CD4-positive, alpha-beta T cell treated with Interleukin-6 for 4 hours (primary cell): ENCODE measurements around the gene NDUFAF3.
A peak's percentile ranks its signal among the peaks of the same experiment; 100 is the strongest.

Source experiments
- DNase-seq: peaks from one replicate; pipeline ENCODE4 v3.0.0-alpha.2; 2020; ENCODE audit warnings: mixed read lengths

Gene NDUFAF3

GRCh38 chr3:49019941-49020329 lies 2.0 kb upstream of the NDUFAF3 start:
- DNase-seq = no peak

GRCh38 chr3:49020330-49021212 lies 1.4 kb upstream of the NDUFAF3 start:
- peak; percentile 32 for DNase-seq

GRCh38 chr3:49021213-49021812 lies 608 bp upstream of the NDUFAF3 start:
- peak; percentile 100 for DNase-seq

GRCh38 chr3:49022688-49023171 lies 809 bp downstream of the NDUFAF3 start:
- DNase-seq = peak; percentile 1

GRCh38 chr3:49023775-49024174 lies 1.9 kb downstream of the NDUFAF3 start:
- no peak for DNase-seq

- no peak for DNase-seq
These were observed 2.5 kb downstream of the NDUFAF3 start for GRCh38 chr3:49024449-49024848.

- no peak for DNase-seq
These were observed 3.3 kb downstream of the NDUFAF3 start for GRCh38 chr3:49025005-49025792.

- DNase-seq = no peak
These were observed 4.0 kb downstream of the NDUFAF3 start for GRCh38 chr3:49025793-49026520.

- DNase-seq = no peak
These were observed 4.6 kb downstream of the NDUFAF3 start for GRCh38 chr3:49026536-49026935.

- DNase-seq = no peak
These were observed 5.7 kb downstream of the NDUFAF3 start for GRCh38 chr3:49027634-49028033.

- DNase-seq = no peak
These were observed 6.4 kb downstream of the NDUFAF3 start for GRCh38 chr3:49028298-49028672.

- DNase-seq = peak; percentile 95
These were observed 7.0 kb downstream of the NDUFAF3 start, which contains the start of gene IMPDH2 for GRCh38 chr3:49028673-49029562. Gene IMPDH2 (minus strand): TSS chr3:49029398. CDS start chr3:49029350, 48 bp downstream.

- no peak for DNase-seq
These were observed 7.6 kb downstream of the NDUFAF3 start for GRCh38 chr3:49029563-49029884.

- DNase-seq = no peak
These were observed 8.4 kb downstream of the NDUFAF3 start for GRCh38 chr3:49030321-49030720.

- DNase-seq = no peak
These were observed 10.9 kb downstream of the NDUFAF3 start for GRCh38 chr3:49032646-49033304.

- no peak for DNase-seq
These were observed 12.7 kb downstream of the NDUFAF3 start for GRCh38 chr3:49034650-49035049.

- no peak for DNase-seq
These were observed 13.4 kb downstream of the NDUFAF3 start for GRCh38 chr3:49035281-49035680.

GRCh38 chr3:49053543-49053942 lies 31.6 kb downstream of the NDUFAF3 start:
- no peak for DNase-seq

GRCh38 chr3:49054344-49054862 lies 32.5 kb downstream of the NDUFAF3 start:
- no peak for DNase-seq

GRCh38 chr3:49057268-49057667 lies 35.3 kb downstream of the NDUFAF3 start:
- DNase-seq = no peak

GRCh38 chr3:49058011-49058410 lies 36.1 kb downstream of the NDUFAF3 start:
- DNase-seq = no peak
